ENCODE results near the gene NF1.

GRCh38 chr17:31053071-31053470 lies 41.7 kb upstream of the NF1 start:
- TF ChIP-seq POLR2A (IDR thresholded peaks at IDR 0.05) (no peak), CTCF (IDR thresholded peaks at IDR 0.05) (no peak)

Measured in testis (tissue), 2 donors.